ENCODE results near the gene C2CD2L. TPM values are rescaled to one million over a fixed set of nuclear protein-coding genes. Genes with fewer than 3 reads are reported as not detected.

Gene C2CD2L
- polyA plus RNA-seq, 1 of the 3 experiments (the other 2 are of a cell fraction) = 8.6 TPM

DNA sequence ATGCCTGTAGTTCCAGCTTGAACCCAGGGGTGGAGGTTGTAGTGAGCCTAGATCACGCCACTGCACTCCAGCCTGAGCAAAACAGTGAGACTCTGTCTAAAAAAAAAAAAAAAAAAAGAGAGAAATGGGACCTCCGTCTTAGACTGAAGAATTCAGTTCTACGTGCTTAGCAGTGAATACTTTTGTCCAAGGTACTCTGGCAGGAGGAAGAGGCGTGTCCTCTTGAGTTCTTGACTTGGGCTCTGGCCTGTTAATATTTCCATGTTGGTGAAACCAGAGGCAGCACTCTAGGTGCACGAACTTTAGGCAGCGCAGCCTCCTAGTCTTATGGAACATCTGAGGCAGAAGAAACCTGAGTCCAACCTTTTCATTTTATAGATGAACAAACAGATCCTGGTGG lies 20.0 kb upstream of the C2CD2L start:
- no peak for TF ChIP-seq EZH2phosphoT487 (IDR thresholded peaks at IDR 0.05; ENCODE audit: borderline replicate concordance, low read depth)
- TF ChIP-seq RAD21 (IDR thresholded peaks at IDR 0.05; ENCODE audit: low read length) = no peak
- TF ChIP-seq FOXM1 (IDR thresholded peaks at IDR 0.05; ENCODE audit: low read depth) = no peak
- Histone ChIP-seq H3K4me1 (ENCODE audit: control insufficient read depth in 1 of 2, insufficient read depth in 2 of 2, low read depth in 1 of 2, low read length in 1 of 2) (peaks cover 14 to 16% of the 10 kb centered on the region in 2 experiments; a peak in 2 of 4 replicates), H3K9me2 (no peaks in the 10 kb centered on the region), H3K36me3 (replicated peaks in 1 of 2; ENCODE audit: control insufficient read depth in 1 of 2, insufficient read depth in 2 of 2, low read length in 1 of 2) (peaks cover 19 to 30% of the 10 kb centered on the region in 2 experiments), H4K20me1 (ENCODE audit: insufficient read depth) (peaks cover 8% of the 10 kb centered on the region; the same call in 1 of the 2 replicates), H3K4me2 (no peak overlapping the region), H3K9me3 (no peaks in the 10 kb centered on the region), H3K27me3 (ENCODE audit: insufficient read depth) (no peaks in the 10 kb centered on the region), H3K4me3 (ENCODE audit: low read depth in 2 of 2, low read length in 1 of 2) (no peak overlapping the region), H3K79me2 (ENCODE audit: insufficient read depth) (peaks cover 28% of the 10 kb centered on the region), H3F3A (replicated peaks; ENCODE audit: insufficient read depth) (peaks cover 33% of the 10 kb centered on the region), H3K9ac (no peak overlapping the region), H2AFZ (ENCODE audit: low read depth) (no peak overlapping the region), H3K27ac (ENCODE audit: low read depth in 2 of 2, low read length in 1 of 2) (no peak overlapping the region)
- WGBS (ENCODE audit: low lambda C conversion rate) = 98% methylated on average over 6 of the region's 6 CpGs
- ChIA-PET CTCF (interaction anchor here (2.4 kb wide), 1 partner anchor 16 kb away, joined by 6 read pairs; no protein-coding TSS in a partner anchor), POLR2A (interaction anchor here (2.8 to 3.1 kb wide), 2 partner anchors 19 to 20 kb away, joined by 10 to 13 read pairs; partner anchors contain the start of genes C2CD2L and VPS11)
- no peak for DNase-seq

DNA sequence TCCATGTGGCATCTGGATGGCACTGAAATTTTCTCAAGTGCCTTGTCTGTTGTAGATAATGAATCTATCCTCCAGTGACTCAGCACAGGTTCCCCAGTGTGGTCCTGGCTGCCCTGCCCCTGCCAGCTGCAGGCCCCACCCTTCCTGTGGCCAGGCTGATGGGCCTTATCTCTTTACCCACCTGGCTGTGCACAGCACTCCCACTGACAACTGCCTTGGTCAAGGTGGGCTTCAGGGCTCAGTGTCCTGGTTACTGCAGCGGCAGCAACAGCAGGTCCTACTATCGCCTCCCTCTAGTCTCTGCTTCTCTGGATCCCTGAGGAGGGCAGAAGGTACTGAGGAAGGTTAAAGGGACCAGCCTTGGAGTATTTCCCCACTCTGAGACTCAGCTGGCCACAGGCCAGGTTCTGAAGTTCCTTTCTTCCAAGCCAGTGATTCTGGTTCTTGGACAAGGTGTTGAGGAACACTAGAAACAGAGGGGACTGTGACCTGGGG lies 19.4 kb upstream of the C2CD2L start:
- Histone ChIP-seq H3K27ac (ENCODE audit: low read depth in 2 of 2, low read length in 1 of 2) (no peak overlapping the region), H4K20me1 (ENCODE audit: insufficient read depth) (peaks cover 14% of the 10 kb centered on the region; the same call in 1 of the 2 replicates), H3K4me1 (ENCODE audit: control insufficient read depth in 1 of 2, insufficient read depth in 2 of 2, low read depth in 1 of 2, low read length in 1 of 2) (peaks cover 21 to 22% of the 10 kb centered on the region in 2 experiments; a peak in 2 of 4 replicates), H3K9me2 (no peaks in the 10 kb centered on the region), H3K9me3 (no peaks in the 10 kb centered on the region), H3K36me3 (replicated peaks in 1 of 2; ENCODE audit: control insufficient read depth in 1 of 2, insufficient read depth in 2 of 2, low read length in 1 of 2) (peaks cover 21 to 30% of the 10 kb centered on the region in 2 experiments), H3K4me2 (no peak overlapping the region), H3K9ac (no peak overlapping the region), H2AFZ (ENCODE audit: low read depth) (no peak overlapping the region), H3K4me3 (ENCODE audit: low read depth in 2 of 2, low read length in 1 of 2) (no peak overlapping the region), H3F3A (replicated peaks; ENCODE audit: insufficient read depth) (peaks cover 29% of the 10 kb centered on the region), H3K27me3 (ENCODE audit: insufficient read depth) (no peaks in the 10 kb centered on the region), H3K79me2 (ENCODE audit: insufficient read depth) (peaks cover 34% of the 10 kb centered on the region)
- DNase-seq = no peak
- ChIA-PET CTCF (interaction anchor here (1.7 kb wide), 1 partner anchor 250 kb away, joined by 3 read pairs; no protein-coding TSS in a partner anchor), POLR2A (interaction anchor here (1.1 kb wide), 1 partner anchor 19 kb away, joined by 4 read pairs; the partner anchor contains the start of gene C2CD2L)
- TF ChIP-seq SMC3 (IDR thresholded peaks at IDR 0.05; ENCODE audit: low read depth, low read length) (no peak), RCOR1 (IDR thresholded peaks at IDR 0.05; ENCODE audit: low read length) (no peak), RFX5 (IDR thresholded peaks at IDR 0.05; ENCODE audit: low read length) (no peak), YY1 (IDR thresholded peaks at IDR 0.05; ENCODE audit: low read depth) (no peak), NRF1 (IDR thresholded peaks at IDR 0.05; ENCODE audit: low read depth, low read length) (no peak), NFIC (IDR thresholded peaks at IDR 0.05; ENCODE audit: borderline replicate concordance) (no peak), JUND (IDR thresholded peaks at IDR 0.05) (no peak), RAD21 (IDR thresholded peaks at IDR 0.05; ENCODE audit: low read length) (no peak), GABPA (IDR thresholded peaks at IDR 0.05; ENCODE audit: low read depth) (no peak), FOXM1 (IDR thresholded peaks at IDR 0.05; ENCODE audit: low read depth) (no peak), TAF1 (IDR thresholded peaks at IDR 0.05; ENCODE audit: borderline replicate concordance, low read depth, low read length) (no peak), ELF1 (IDR thresholded peaks at IDR 0.05) (no peak), POLR2AphosphoS5 (IDR thresholded peaks at IDR 0.05; ENCODE audit: low read depth, low read length) (no peak), FOXJ3 (CRISPR knock-in tag; IDR thresholded peaks at IDR 0.05) (no peak), GATA2 (CRISPR knock-in tag; IDR thresholded peaks at IDR 0.05) (no peak)
- TF ChIP-seq, protein P1, sequence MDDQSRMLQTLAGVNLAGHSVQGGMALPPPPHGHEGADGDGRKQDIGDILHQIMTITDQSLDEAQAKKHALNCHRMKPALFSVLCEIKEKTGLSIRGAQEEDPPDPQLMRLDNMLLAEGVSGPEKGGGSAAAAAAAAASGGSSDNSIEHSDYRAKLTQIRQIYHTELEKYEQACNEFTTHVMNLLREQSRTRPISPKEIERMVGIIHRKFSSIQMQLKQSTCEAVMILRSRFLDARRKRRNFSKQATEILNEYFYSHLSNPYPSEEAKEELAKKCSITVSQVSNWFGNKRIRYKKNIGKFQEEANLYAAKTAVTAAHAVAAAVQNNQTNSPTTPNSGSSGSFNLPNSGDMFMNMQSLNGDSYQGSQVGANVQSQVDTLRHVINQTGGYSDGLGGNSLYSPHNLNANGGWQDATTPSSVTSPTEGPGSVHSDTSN (IDR thresholded peaks at IDR 0.05) = no peak
- TF ChIP-seq, protein P2, sequence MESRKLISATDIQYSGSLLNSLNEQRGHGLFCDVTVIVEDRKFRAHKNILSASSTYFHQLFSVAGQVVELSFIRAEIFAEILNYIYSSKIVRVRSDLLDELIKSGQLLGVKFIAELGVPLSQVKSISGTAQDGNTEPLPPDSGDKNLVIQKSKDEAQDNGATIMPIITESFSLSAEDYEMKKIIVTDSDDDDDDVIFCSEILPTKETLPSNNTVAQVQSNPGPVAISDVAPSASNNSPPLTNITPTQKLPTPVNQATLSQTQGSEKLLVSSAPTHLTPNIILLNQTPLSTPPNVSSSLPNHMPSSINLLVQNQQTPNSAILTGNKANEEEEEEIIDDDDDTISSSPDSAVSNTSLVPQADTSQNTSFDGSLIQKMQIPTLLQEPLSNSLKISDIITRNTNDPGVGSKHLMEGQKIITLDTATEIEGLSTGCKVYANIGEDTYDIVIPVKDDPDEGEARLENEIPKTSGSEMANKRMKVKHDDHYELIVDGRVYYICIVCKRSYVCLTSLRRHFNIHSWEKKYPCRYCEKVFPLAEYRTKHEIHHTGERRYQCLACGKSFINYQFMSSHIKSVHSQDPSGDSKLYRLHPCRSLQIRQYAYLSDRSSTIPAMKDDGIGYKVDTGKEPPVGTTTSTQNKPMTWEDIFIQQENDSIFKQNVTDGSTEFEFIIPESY (IDR thresholded peaks at IDR 0.05; ENCODE audit: borderline replicate concordance, low read depth) = no peak
- TF ChIP-seq, protein P3, sequence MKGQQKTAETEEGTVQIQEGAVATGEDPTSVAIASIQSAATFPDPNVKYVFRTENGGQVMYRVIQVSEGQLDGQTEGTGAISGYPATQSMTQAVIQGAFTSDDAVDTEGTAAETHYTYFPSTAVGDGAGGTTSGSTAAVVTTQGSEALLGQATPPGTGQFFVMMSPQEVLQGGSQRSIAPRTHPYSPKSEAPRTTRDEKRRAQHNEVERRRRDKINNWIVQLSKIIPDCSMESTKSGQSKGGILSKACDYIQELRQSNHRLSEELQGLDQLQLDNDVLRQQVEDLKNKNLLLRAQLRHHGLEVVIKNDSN (IDR thresholded peaks at IDR 0.05; ENCODE audit: borderline replicate concordance, low read depth) = no peak
- TF ChIP-seq, protein P4, sequence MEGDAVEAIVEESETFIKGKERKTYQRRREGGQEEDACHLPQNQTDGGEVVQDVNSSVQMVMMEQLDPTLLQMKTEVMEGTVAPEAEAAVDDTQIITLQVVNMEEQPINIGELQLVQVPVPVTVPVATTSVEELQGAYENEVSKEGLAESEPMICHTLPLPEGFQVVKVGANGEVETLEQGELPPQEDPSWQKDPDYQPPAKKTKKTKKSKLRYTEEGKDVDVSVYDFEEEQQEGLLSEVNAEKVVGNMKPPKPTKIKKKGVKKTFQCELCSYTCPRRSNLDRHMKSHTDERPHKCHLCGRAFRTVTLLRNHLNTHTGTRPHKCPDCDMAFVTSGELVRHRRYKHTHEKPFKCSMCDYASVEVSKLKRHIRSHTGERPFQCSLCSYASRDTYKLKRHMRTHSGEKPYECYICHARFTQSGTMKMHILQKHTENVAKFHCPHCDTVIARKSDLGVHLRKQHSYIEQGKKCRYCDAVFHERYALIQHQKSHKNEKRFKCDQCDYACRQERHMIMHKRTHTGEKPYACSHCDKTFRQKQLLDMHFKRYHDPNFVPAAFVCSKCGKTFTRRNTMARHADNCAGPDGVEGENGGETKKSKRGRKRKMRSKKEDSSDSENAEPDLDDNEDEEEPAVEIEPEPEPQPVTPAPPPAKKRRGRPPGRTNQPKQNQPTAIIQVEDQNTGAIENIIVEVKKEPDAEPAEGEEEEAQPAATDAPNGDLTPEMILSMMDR (IDR thresholded peaks at IDR 0.05) = no peak
- WGBS (ENCODE audit: low lambda C conversion rate) = 100% methylated on average over 2 of the region's 2 CpGs

All from SK-N-SH (cell line).